ENCODE measurements around the gene CAMTA1.

CAMTA1 gene

DNA sequence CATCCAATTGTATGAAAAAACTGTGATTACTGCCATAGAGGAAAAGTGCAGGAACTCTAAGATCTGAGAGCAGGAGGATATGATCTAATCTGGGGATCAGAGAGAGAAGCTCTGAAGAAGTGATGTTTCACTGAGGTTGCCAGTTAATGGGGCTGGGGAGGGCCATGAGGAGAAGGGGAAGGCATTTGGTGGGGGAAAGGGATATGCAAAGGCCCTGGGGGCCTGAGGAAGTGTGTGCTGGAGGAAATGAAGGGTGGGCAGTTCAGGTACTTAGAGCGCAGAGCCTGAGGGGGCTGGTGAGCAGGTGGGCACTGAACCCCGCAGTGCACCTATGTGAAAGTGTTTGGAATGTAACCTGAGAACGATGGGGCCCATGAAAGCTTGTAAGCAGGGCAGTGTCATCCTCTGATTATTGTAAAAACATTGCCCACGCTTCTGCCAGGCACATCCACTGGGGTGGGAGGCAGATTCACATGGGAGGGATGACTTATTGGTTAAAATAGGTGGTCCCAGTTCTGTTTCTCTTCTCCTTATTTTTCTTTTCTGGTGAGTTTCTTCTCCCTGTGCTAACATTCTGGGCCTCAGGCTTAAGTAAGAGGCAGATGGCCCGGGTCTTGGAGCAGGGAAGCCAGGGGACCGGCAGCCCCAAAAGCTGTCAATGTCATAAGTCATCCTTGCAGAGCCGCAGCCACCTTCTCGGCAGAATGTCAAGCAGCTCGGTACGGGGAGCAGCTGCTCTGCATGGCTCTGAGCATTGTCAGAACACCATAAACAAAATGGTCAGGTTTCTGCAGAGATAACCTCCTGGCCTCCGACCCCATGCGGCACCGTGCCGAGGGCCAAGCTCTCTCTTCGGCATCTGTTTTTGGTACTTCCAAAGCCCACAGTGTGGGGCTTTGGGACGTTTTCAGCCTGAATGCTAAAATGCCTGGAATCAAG, 493.8 kb downstream of the CAMTA1 start:
- no peak for DNase-seq

DNA sequence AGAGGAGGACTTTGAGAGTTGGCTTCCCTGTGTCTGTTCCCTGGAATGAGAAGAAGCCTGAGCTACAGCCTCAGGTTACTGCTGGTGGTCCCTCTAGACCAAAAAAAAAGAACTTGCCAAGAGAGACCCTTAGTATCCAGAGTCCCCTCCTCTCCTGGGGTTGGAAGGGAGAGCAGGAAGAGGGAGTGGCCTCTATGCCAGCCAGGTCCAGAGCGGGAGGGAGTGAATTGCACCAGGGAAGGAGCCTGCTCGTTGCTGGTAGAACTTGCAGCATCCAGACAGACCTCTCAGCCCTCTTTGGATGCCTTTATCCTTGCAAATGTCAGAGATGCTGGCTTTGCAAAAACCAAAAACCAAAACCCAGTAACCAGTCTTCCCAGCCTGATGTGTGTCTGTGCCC, 494.5 kb downstream of the CAMTA1 start:
- DNase-seq, result no peak

DNA sequence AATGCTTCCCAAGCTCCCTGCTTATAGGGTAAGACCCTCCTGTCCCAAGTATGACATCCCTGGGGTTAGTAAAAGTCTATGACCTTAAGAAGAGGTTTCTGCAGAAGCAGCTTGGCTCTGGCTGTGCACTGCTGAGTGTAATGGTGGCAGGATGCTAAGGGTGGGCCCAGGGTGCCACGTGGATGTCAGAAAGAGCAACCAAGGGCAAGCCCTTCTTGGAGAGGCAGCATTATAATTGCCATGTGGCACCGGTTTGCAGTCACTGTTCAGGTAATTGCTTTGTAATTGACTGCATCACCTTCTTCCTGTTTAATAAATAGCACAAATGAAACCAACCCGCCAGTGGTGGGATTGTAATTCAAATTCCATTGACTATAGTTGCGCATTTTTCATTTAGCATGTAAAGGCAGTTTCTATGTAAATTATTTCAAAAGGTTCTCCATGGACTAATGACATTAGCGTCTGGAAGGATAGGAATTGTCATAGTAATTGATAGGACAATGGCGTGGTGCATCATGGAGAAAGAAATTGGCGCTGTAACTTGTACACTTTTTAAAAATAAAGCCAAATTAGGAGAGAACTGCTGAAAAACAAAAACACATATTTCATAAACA, 495.2 kb downstream of the CAMTA1 start:
- no peak for DNase-seq

DNA sequence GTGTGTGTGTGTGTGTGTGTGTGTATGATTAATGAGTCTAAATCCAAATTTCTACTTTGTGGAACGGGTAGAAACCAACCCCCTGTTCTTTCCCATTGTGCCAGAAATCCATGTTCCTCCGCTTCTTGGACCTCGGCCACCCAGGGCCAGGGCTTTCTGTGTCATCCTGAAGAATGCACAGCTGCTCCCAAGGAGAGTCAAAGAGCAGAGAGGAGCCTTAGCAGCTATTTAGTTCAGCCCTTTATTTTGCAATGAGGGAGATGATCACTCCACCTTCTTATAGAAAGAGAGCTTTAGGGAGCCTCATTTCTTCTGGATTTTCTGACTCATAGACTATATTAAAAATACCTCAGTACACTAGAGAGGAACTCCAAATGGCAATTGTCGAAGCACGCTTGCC, 496.6 kb downstream of the CAMTA1 start:
- no peak for DNase-seq

DNA sequence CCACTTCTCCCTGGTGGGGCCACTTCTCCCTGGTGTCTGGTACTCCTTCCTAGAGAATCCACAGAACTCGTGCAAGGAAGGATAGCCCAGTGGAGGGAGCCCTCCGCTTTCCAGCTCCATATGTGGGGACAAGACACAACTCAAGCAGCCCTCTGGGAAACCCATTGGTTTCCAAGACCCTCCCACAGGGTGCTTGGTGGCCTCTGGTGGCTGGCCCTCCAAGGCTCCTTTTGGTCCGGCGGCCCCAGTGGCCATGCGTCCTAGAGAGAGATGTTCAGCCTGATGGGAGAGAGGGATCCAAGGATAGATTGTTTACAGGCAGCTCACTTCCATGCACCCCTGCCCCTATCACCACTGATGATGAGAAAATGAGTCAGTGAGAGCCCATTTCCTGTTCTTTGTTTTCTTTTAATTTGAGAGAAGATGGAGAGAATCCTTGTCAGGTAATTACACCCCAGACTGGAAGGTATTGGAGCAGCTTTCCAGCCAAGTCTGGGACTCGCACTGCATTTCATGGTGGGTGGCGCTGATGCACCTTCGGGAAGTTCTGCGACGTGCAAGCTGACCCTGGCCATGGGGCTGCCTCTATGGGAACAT, 499.7 kb downstream of the CAMTA1 start:
- DNase-seq, result no peak

DNA sequence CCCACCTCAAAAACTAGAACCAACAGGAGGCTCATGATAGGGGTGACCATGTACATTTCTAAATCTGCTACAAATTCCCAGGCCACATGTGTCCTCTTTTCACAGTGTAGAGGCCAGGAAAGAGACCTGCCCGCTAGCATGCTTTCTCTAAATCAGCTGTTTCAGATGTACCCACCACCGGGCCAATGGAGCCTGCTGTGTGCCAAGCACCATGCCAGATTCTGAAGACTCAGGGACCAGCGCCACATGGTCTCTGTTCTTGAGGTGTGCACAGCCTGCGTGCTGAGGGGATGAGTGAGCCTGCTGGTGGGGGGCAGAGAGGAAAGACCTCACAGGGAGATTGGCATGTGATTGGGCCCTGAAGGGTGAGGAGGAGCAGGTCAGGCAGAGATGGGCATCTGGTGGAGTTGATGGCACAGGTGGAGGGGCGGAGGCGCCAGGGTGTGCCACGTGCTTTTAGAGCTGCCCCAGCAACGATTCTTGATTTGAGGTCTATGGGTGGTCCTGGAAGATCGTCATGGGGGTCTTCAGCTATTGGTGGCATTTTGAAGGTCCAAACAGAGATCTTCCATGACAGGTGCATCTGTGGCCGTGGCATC, 500.7 kb downstream of the CAMTA1 start:
- no peak for DNase-seq

DNA sequence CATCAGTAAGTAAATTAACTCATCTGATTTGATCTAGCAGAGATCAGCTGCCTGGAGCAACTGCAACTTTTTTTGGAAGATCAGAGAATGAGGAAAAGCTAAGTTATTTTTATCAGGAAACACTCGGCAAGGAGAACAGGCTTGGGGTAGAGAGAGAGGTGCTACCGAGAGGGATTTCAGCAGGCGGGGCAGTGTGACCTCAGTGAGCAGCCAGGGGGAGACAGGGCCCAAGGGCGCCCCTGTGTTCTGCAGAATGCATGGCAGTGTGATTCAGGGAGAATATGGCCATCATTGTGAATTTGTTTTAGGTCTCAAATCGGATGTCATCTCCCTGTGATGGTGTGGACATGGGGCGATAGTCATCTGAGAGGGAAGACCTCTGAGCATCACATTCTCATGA, 501.8 kb downstream of the CAMTA1 start:
- no peak for DNase-seq

DNA sequence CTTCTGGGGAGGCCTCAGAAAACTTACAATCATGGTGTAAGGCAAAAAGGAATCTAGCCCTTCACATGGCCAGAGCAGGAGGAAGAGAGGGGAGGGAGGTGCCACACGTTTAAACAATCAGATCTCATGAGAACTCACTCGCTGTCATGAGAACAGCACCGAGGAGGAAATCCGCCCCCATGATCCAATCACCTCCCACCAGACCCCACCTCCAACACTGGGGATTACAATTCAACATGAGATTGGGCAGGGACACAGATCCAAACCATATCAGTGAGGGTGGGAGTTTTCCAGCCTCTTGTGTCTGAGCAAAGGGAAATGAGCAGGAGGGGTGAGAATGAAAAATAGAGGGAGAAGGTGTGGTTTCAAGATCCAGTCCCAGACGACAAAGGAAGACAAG, 503.7 kb downstream of the CAMTA1 start:
- DNase-seq, result no peak

DNA sequence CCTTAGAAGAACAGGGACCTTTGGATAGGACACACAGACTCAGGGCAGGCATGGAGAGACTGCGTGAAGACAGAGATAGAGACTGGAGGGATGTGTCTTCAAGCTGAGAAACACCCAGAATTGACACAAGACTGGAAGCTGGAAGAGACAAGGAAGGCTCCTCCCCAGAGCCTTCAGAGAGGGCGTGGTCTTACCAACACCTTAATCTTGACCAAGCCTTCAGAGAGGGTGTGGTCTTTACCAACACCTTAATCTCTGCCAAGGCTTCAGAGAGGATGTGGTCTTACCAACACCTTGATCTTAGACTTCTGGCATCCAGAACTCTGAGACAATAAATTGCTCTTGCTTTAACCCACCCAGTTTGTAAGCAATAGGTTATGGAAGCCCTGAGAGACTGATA, 504.4 kb downstream of the CAMTA1 start:
- no peak for DNase-seq

DNA sequence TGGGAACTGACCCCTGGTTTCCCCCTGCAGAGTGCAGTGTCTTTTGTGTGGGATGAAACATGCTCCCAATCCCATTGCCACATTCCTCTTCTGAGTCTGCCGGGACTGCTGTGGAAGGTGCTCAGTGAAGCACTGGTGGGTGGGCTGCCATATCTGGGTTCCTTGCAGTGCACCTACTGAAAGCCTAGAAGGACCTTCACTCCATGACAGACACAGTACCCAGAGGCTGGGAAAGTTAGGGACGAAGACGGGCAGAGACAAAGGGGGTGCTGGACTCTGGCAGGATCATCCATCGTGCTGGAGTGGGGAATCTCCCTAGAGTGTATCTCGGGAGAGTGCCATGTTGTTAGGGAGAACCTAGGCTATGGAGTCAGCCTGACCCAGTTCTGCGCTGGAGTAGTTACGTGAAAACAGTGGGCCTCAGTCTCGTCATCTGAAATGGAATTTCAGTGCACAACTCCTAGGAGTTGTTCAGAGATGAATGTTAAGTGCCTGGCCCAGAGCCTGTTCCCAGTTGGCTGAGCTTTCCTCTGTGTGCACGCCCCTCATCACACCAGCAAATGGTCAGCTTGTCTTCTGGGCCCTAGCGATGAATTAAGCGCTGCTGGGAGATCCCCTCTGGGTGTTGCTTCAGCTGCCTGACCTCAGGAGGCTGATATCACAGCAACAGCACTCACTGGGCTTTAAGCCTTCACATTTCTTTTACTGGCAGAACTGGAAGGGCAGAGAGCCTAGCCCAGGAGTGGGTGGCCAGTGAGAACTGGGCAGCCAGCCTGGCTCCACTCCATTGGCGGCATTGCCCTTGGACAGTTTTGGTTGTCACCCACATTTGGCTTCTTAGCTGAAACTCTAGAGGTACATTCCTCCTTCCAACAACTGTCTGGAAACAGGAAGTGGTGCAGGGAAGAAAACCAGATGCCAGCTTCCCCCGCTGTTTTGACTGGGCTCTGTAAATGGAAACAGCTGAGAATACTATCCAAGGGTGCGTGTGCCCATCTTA, 506.0 kb downstream of the CAMTA1 start:
- DNase-seq, result no peak

DNA sequence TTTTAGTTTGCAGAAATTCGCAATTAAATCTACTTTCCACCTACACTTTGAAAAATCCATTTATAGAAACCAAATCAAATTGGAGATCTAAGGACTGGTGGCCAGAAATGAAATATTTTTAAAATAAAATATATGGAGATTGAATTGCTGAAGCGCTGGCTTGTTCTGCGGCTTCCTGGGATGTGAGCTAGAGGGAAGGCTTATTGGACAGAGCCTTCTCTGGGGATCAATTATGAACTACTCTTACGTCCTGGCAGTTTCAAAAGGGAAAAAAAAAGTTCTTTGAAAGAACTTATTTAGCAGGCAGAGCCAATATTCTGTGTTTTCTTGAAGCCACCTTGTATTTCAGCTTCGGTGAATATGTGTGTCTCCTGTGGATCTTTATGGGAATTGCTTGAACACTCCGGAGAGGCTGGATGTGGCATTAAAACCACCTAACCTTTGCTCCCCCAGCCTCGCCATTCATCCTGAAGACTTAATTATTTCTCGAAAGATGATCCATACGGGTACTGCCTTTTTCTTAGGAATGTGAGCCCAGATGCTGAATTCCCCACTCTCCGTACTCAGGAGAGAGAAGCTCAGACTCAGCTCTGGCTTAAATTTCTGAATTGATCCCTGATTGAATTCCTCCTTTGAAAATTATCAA, 506.9 kb downstream of the CAMTA1 start:
- DNase-seq, result no peak

DNA sequence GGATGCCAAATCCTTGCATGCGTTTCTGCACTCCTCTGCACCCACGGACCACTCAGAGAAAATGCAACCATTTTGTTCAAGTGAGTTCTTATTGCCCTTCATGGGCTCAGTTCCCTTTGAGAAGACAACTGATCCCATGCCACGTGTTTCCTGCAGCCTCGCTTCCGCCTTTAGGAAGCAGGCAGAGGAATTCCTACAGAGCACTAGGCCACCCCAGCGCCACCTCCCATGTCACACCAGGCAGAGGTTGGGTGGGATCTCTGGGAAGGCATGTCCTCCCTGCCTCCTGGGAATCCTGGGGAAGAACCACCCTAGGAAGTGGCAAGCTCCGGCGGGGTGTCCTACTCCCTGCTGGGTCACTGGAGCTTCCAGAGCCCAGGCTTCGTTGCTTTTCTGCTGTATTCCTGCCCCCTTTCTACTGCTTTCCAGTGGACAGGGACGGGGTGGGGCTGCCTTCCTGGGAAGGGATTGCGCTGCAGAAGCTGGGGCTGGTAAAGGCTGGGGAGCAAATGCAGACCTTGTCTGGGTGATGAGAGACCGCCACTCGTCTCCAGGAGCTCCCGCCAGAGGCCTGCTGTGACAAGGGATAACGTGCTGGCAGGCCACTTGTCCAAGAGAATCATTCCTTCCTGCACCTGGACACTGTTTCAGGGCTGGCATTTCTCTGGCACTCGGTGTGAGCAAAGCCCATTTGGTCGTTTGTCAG, 507.6 kb downstream of the CAMTA1 start:
- DNase-seq, result no peak

DNA sequence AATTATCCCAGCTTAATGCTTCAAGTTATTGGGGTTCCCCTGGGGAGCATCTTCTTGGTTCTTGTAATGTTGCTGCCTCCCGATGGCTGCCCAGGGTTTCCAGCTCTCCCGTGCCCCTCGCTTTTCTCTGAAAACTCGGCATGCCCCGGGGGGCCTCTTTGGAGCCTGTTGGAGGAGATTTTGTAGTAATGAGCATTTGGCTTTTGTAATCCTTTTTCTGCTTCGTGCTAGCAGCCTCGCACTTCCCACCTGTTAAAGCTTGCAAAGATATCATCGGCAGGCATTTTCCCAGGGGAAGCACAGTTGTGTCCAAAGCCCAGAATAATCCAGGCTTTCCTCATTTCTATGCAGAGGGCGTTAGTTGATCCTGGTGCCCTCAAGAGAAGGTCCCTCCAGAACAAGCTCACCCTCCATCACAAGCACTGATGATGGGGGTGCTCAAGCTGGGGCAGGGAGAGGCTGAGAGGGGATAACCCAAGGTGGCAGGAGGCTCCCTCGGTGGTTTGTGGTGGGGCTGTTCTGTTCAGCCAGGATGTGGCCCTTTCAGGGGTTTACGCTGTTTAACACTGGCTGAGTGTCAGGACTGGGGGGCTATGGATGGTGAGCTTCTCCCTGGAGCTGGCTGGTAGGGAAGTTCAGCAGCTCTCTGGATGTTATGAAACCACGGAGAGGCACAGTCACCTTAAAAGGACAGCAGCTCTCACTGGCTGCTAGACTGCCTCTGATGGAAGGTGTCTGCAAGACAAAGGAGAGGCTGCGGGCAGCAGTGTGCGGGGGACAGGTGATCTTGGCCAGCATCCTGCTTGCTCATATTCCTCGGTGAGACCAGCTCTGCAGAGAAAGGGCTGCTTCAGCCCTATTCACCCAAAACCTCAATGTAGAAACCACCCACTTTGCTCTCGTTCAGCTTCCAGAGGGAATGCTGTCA, 508.7 kb downstream of the CAMTA1 start:
- no peak for DNase-seq

DNA sequence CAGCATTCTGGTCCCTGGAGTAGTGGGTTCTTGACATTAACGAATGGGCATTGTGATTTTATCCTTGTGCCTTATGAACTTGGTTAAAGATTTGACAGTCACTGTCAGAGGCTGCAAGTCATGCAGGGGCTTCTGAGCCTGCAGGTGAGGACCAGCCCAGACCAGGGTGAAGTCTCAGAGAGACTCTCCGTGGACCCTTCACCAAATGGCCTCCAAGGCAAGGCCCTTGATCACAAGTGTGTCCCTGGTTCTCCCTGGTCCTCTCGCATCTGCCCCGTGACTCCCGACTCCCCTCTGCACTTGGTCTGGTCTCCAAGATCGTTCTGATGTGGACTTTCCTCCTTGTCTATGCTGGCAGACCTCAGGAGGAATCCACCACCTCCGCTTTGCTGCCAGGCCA, 509.4 kb downstream of the CAMTA1 start:
- no peak for DNase-seq

DNA sequence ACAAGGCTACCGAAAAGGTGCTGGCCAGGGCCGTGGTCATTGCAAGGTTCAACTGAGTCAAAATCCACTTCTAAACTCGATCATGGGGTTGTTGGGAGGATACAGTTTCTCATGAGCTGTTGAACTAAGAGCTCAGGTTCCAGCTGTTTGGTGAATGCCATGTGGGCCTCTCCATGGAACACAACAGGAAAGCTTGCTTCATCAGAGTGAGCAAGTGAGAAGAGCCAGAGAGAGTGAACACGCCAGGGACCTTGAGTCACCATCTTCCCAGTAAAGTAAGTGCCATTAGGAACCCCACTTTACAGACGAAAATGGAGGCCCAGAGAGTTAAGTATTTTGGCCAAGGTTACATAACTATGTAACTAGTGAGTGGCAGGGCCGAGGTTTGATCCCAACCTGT, 510.7 kb downstream of the CAMTA1 start:
- DNase-seq, result no peak

DNA sequence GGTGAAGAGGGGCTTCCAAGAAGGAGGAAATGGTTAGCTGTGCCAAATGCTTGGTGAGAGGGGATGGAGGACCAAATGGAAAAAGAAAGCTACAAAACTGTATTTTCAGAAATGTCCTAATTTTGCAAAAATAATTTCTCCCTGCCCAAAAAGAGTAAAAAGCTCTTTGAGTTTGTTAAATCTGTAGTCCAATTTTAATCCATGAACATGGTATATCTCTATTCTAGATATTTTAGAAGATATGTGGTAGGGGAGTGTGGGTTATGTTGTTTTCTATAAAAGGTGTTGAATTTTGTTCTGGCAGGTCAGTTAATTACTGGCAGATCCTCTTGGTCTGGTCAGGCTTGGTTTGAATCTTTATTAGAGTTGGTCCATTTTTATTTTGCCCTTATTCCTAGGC, 511.7 kb downstream of the CAMTA1 start:
- DNase-seq, result no peak

DNA sequence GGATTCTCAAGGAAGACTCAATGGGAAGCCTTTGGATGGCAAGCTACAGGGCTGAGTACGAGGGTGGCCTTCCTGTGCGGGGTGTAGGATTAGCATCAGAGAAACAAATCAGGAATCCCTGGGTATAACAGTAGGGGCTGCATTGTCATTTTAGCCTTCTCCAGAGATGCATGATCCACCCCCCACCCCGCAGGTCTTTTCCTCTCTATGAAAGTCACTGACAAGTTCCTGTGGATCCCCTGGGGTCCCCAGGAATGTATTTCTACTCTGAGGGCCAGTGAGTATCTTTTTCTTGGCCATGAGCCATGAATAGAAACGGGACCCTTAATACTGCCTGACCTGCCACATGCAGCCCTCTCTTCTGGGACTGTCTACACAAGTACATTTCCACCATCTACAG, 512.9 kb downstream of the CAMTA1 start:
- no peak for DNase-seq

DNA sequence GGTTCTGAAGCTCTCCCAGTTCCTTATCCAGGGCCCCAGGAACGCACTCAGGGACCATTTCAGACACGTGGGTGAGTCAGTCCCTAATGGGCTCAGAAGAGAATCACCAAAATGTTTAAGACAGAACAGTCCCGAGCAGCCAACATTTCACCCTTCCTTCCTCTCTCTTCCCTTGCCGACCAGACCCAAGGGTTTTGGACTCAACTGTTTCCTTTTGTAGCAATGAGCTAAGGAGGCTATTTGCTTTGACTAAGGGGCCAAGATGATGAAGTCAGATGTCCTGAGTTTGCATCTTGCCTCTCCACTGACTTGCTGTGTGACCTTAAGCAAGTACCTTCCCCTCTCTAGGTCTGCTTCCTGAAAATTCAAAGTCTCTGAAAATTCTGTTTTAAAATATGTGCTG, 513.5 kb downstream of the CAMTA1 start:
- DNase-seq, result no peak

DNA sequence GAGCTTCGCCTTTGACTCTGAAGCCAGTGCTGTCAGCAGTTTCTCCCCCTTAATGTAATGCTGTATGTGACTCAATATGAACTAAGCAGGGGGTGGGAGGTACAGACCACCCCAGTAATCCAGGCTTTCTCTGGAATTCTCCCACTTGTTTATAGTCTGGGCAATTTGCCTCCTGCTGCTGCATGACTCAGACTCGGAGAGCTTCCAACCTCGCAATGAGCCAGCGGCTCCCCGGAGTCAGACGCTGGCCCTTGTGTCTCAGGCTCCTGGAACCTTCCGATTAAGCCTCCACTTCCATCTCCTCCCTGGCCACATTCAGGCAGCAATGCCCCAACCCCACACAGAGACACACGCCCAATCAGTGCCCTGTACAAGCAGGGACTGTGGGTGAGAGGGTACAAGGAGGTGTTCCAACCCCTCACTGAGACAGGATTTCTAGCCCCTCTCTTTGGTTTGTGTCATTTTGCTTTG, 514.1 kb downstream of the CAMTA1 start:
- DNase-seq, result no peak

DNA sequence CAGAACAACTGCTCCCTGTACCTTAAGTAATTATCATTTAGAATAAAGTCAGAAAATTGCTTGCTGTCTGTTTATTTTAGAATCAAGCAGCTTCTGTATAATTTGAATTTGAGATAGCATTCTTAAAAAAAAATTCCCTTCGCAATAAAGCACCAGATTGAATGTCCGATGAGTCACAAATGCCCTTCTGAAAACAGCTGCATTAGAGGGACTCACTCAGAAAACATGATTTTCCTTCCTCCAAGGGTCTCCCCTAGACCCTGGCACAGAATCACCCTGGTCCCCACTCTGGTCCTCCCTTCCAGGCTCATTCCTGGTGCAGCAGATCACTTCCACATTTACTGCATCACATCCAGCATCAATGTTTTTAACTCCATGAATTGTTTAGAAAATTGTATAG, 514.7 kb downstream of the CAMTA1 start:
- no peak for DNase-seq

All from GF-D8 (cell line).